GM12878 (cell line): ENCODE measurements around the gene ACER3. TPM values are rescaled to one million over a fixed set of nuclear protein-coding genes. Genes with fewer than 3 reads are reported as not detected.

Source experiments
- ATAC-seq: fragments of 200-7000 bp; cut with Tn5 transposase; 3 replicates; pipeline ENCODE4 v1.9.1; 2020; ENCODE audit warnings: mild to moderate bottlenecking, moderate library complexity
- BruUV-seq: library from RNA; stranded (reverse); fragments of 400-500 nt; replicated peaks from 2 replicates; lab custom pipeline; 2021; lab: Mats Ljungman, UMichigan
- CTCF ChIA-PET: fragments of 300-600 bp; sonication (Branson Sonifier 250); formaldehyde crosslinking; extraction: SDS; loops from one replicate; lab custom pipeline; 2021; ENCODE audit warnings: inconsistent platforms; lab: Yijun Ruan, JAX
- POLR2A ChIA-PET: fragments of 350-600 bp; formaldehyde crosslinking; extraction: SDS; loops from one replicate; lab custom pipeline; 2021; ENCODE audit warnings: inconsistent platforms; lab: Charles Lee
- RAD21 ChIA-PET: fragments of 300-600 bp; sonication (Branson Sonifier 250); formaldehyde crosslinking; loops from one replicate; lab custom pipeline; 2023; ENCODE audit warnings: antibody characterized with exemption; ENCODE audit not compliant: unreplicated experiment; lab: Charles Lee
- SMC1A ChIA-PET: fragments of 300-600 bp; sonication (Branson Sonifier 250); formaldehyde crosslinking; loops from one replicate; lab custom pipeline; 2023; ENCODE audit not compliant: unreplicated experiment, uncharacterized antibody; lab: Charles Lee
- DNase-seq: peaks from one replicate; pipeline ENCODE4 v3.0.0-alpha.2; 2011; ENCODE audit warnings: low read depth, low spot score
- FAIRE-seq: peaks from 3 replicates; lab custom pipeline; 2011; peaks lifted over from hg19 to GRCh38; lab: Jason Lieb, UNC
- H2AFZ ChIP-seq: 2 replicates; pipeline ENCODE4 v1.6.0; 2011; ENCODE audit warnings: low read depth, low read length, control low read depth; ENCODE audit not compliant: control insufficient read depth
- H3K27ac ChIP-seq: 2 replicates; pipeline ENCODE4 v1.5.1; 2011; ENCODE audit warnings: control low read depth; ENCODE audit not compliant: control insufficient read depth, insufficient read depth
- H3K27me3 ChIP-seq, 2 experiments: replicated peaks in 1 of 2; 2 replicates each; pipeline versions ENCODE4 v1.6.0 to v1.6.1; 2011; ENCODE audit warnings: low read length in 1 of 2; ENCODE audit not compliant: control insufficient read depth in 2 of 2, insufficient read depth in 2 of 2
- H3K36me3 ChIP-seq, 2 experiments: 2 replicates each; pipeline ENCODE4 v1.5.1; 2011; ENCODE audit warnings: low read length in 1 of 2; ENCODE audit not compliant: control insufficient read depth in 2 of 2, insufficient read depth in 2 of 2
- H3K4me1 ChIP-seq: 2 replicates; pipeline ENCODE4 v1.6.1; 2011; ENCODE audit warnings: mild to moderate bottlenecking, low read length, moderate library complexity, mixed read lengths; ENCODE audit not compliant: control insufficient read depth, insufficient read depth
- H3K4me2 ChIP-seq: 2 replicates; pipeline ENCODE4 v1.6.0; 2011; ENCODE audit warnings: control low read depth; ENCODE audit not compliant: control insufficient read depth, insufficient read depth
- H3K4me3 ChIP-seq: fragments of 200-600 bp; sonication (generic); 2 replicates; pipeline ENCODE4 v1.5.1; 2016
- H3K79me2 ChIP-seq: 2 replicates; pipeline ENCODE4 v1.6.0; 2011; ENCODE audit warnings: low read length; ENCODE audit not compliant: control insufficient read depth, insufficient read depth
- H3K9ac ChIP-seq: 2 replicates; pipeline ENCODE4 v1.8.0; 2011; ENCODE audit warnings: low read length, control low read depth, mixed read lengths; ENCODE audit not compliant: control insufficient read depth, insufficient read depth
- H3K9me3 ChIP-seq: replicated peaks from 3 replicates; pipeline ENCODE4 v1.5.1; 2011; ENCODE audit warnings: mild to moderate bottlenecking, low read length; ENCODE audit not compliant: control insufficient read depth, insufficient read depth
- H4K20me1 ChIP-seq: 2 replicates; pipeline ENCODE4 v1.6.0; 2011; ENCODE audit not compliant: control insufficient read depth, insufficient read depth
- BRCA1 ChIP-seq: IDR thresholded peaks from 2 replicates; pipeline ENCODE4 v1.6.1; 2011; ENCODE audit warnings: low read depth, low read length, improper control_type of control experiment
- RBBP5 ChIP-seq: fragments of 200-600 bp; sonication (generic); conservative IDR thresholded peaks from 2 replicates; pipeline ENCODE4 v1.6.1; 2016
- STAT3 ChIP-seq: IDR thresholded peaks from 2 replicates; pipeline ENCODE4 v1.6.1; 2011; ENCODE audit warnings: low read depth, low read length, improper control_type of control experiment
- ZNF217 ChIP-seq: fragments of 450-650 bp; IDR thresholded peaks from 2 replicates; pipeline ENCODE4 v1.6.1; 2017; ENCODE audit warnings: antibody characterized with exemption, mild to moderate bottlenecking
- ZNF24 ChIP-seq: fragments of 450-650 bp; IDR thresholded peaks from 2 replicates; pipeline ENCODE4 v1.6.1; 2017; ENCODE audit warnings: antibody characterized with exemption, mild to moderate bottlenecking
- WGBS: methylation state at CpG from one replicate; pipeline ENCODE4 v1.1.6; 2016; ENCODE audit warnings: low lambda C conversion rate; ENCODE audit not compliant: insufficient replicate concordance, insufficient coverage; ENCODE audit errors: missing lambda C conversion rate; 5-methylcytosine and 5-hydroxymethylcytosine counted together
- in situ Hi-C: fragments of 300-500 bp; cut with MboI; formaldehyde crosslinking; loops from 9 replicates; pipeline ENCODE4 v1.14.3; 2018; ENCODE audit warnings: mixed read lengths
- intact Hi-C: fragments of 100-400 bp; cut with micrococcal nuclease; formaldehyde crosslinking; loops from one replicate; pipeline ENCODE4 v1.14.2; 2022; ENCODE audit not compliant: unreplicated experiment
- polyA plus RNA-seq, 11 experiments: library from polyadenylated mRNA; depleted of rRNA in 4 of 11; unstranded in 6 of 11; stranded (reverse) in 5 of 11; fragments of >200 nt; fragmentation: Nextera tagmentation in 4 of 11; fragmentation: Illumina TruSeq in 1 of 11; extraction: Ambion mirVana in 4 of 11; extraction: Trizol in 1 of 11; gene quantifications; 1 replicate in 1 of 11; 2 replicates in 10 of 11; pipeline versions ENCODE4 v1.2.1 to v1.2.3, GENCODE V29; 2011 to 2016; ENCODE audit warnings: inconsistent platforms in 2 of 11, missing spikeins in 2 of 11, low read depth in 1 of 11
- total RNA-seq, 4 experiments: library from RNA; depleted of rRNA in 3 of 4; stranded (reverse); fragments of >200 nt in 3 of 4; fragmentation: Illumina TruSeq in 1 of 4; extraction: Trizol in 1 of 4; gene quantifications; 2 replicates each; pipeline versions ENCODE4 v1.2.1 to v1.2.3, GENCODE V29; 2013 to 2021
- TF ChIP-seq, protein P1 (sequence below): fragments of 450-650 bp; IDR thresholded peaks from 2 replicates; pipeline ENCODE4 v1.6.1; 2017; ENCODE audit warnings: mild to moderate bottlenecking, moderate library complexity
- TF ChIP-seq, protein P2 (sequence below): IDR thresholded peaks from 2 replicates; pipeline ENCODE4 v1.6.1; 2011; ENCODE audit warnings: low read depth, mild to moderate bottlenecking, low read length, moderate library complexity, borderline replicate concordance; ENCODE audit errors: extremely low read depth

ACER3 gene
- total and polyA plus RNA-seq, 10 of the 15 experiments (the other 5 are each of a cell fraction or from before 2014, with no cell fraction given): 2.8 to 17.4 (median 10.3) TPM

DNA sequence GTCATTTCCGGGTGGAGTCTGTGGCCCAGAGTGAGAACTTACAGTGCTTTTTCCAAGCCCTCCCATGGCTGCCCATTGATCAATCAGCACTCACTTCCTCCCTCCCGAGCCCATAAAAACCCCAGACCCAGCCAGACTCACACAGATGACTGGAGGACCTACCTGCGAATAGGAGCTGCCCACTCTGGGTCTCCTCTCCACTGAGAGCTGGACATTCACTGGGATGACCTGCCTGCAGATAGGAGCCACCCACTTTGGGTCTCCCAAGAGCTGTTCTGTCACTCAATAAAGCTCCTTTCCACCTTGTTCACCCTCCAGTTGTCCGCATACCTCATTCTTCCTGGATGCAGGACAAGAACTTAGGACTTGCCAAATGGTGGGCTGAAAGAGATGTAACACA, 117.5 kb downstream of the ACER3 start:
- Histone ChIP-seq H3K27me3 (no peaks in the 10 kb centered on the region), H2AFZ (no peak overlapping the region), H3K4me3 (no peak overlapping the region), H3K27ac (no peak overlapping the region), H3K36me3 (no peaks in the 10 kb centered on the region; a peak in 1 of 4 replicates), H3K4me2 (no peak overlapping the region), H3K79me2 (no peaks in the 10 kb centered on the region), H4K20me1 (no peaks in the 10 kb centered on the region), H3K4me1 (no peaks in the 10 kb centered on the region), H3K9ac (no peak overlapping the region), H3K9me3 (peaks cover 5% of the 10 kb centered on the region; the same call in 2 of the 3 replicates)
- in situ Hi-C loops: no loop called here
- 89% methylated on average over 3 of the region's 4 CpGs for WGBS
- ChIA-PET RAD21 (no interaction called here), CTCF (interaction anchor here (0.7 kb wide), 1 partner anchor 69 kb away, joined by 3 read pairs; no protein-coding TSS in a partner anchor), POLR2A (no interaction called here), SMC1A (no interaction called here)
- no peak for FAIRE-seq
- no peak for TF ChIP-seq BRCA1
- no peak for TF ChIP-seq RBBP5
- TF ChIP-seq STAT3: no peak
- TF ChIP-seq, protein P1, sequence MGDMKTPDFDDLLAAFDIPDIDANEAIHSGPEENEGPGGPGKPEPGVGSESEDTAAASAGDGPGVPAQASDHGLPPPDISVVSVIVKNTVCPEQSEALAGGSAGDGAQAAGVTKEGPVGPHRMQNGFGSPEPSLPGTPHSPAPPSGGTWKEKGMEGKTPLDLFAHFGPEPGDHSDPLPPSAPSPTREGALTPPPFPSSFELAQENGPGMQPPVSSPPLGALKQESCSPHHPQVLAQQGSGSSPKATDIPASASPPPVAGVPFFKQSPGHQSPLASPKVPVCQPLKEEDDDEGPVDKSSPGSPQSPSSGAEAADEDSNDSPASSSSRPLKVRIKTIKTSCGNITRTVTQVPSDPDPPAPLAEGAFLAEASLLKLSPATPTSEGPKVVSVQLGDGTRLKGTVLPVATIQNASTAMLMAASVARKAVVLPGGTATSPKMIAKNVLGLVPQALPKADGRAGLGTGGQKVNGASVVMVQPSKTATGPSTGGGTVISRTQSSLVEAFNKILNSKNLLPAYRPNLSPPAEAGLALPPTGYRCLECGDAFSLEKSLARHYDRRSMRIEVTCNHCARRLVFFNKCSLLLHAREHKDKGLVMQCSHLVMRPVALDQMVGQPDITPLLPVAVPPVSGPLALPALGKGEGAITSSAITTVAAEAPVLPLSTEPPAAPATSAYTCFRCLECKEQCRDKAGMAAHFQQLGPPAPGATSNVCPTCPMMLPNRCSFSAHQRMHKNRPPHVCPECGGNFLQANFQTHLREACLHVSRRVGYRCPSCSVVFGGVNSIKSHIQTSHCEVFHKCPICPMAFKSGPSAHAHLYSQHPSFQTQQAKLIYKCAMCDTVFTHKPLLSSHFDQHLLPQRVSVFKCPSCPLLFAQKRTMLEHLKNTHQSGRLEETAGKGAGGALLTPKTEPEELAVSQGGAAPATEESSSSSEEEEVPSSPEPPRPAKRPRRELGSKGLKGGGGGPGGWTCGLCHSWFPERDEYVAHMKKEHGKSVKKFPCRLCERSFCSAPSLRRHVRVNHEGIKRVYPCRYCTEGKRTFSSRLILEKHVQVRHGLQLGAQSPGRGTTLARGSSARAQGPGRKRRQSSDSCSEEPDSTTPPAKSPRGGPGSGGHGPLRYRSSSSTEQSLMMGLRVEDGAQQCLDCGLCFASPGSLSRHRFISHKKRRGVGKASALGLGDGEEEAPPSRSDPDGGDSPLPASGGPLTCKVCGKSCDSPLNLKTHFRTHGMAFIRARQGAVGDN: no peak
- TF ChIP-seq ZNF24: no peak
- no peak for TF ChIP-seq ZNF217
- TF ChIP-seq, protein P2, sequence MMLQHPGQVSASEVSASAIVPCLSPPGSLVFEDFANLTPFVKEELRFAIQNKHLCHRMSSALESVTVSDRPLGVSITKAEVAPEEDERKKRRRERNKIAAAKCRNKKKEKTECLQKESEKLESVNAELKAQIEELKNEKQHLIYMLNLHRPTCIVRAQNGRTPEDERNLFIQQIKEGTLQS: no peak
- intact Hi-C loops: no loop called here
- no peak for ATAC-seq
- BruUV-seq: no TSS peak
- DNase-seq: no peak
